GM12878 (cell line): Measurements from ENCODE around the gene EDC3. TPM values are rescaled to one million over a fixed set of nuclear protein-coding genes. Genes with fewer than 3 reads are reported as not detected.

Experiments used
- ATAC-seq: fragments of 200-7000 bp; cut with Tn5 transposase; 3 replicates; pipeline ENCODE4 v1.9.1; 2020; ENCODE audit warnings: mild to moderate bottlenecking, moderate library complexity
- BruUV-seq: library from RNA; stranded (reverse); fragments of 400-500 nt; replicated peaks from 2 replicates; lab custom pipeline; 2021; lab: Mats Ljungman, UMichigan
- CTCF ChIA-PET: fragments of 300-600 bp; sonication (Branson Sonifier 250); formaldehyde crosslinking; extraction: SDS; loops from one replicate; lab custom pipeline; 2021; ENCODE audit warnings: inconsistent platforms; lab: Yijun Ruan, JAX
- POLR2A ChIA-PET: fragments of 350-600 bp; formaldehyde crosslinking; extraction: SDS; loops from one replicate; lab custom pipeline; 2021; ENCODE audit warnings: inconsistent platforms; lab: Charles Lee
- RAD21 ChIA-PET: fragments of 300-600 bp; sonication (Branson Sonifier 250); formaldehyde crosslinking; loops from one replicate; lab custom pipeline; 2023; ENCODE audit warnings: antibody characterized with exemption; ENCODE audit not compliant: unreplicated experiment; lab: Charles Lee
- SMC1A ChIA-PET: fragments of 300-600 bp; sonication (Branson Sonifier 250); formaldehyde crosslinking; loops from one replicate; lab custom pipeline; 2023; ENCODE audit not compliant: unreplicated experiment, uncharacterized antibody; lab: Charles Lee
- DNase-seq: peaks from one replicate; pipeline ENCODE4 v3.0.0-alpha.2; 2011; ENCODE audit warnings: low read depth, low spot score
- FAIRE-seq: peaks from 3 replicates; lab custom pipeline; 2011; peaks lifted over from hg19 to GRCh38; lab: Jason Lieb, UNC
- H2AFZ ChIP-seq: 2 replicates; pipeline ENCODE4 v1.6.0; 2011; ENCODE audit warnings: low read depth, low read length, control low read depth; ENCODE audit not compliant: control insufficient read depth
- H3K27ac ChIP-seq: 2 replicates; pipeline ENCODE4 v1.5.1; 2011; ENCODE audit warnings: control low read depth; ENCODE audit not compliant: control insufficient read depth, insufficient read depth
- H3K27me3 ChIP-seq, 2 experiments: replicated peaks in 1 of 2; 2 replicates each; pipeline versions ENCODE4 v1.6.0 to v1.6.1; 2011; ENCODE audit warnings: low read length in 1 of 2; ENCODE audit not compliant: control insufficient read depth in 2 of 2, insufficient read depth in 2 of 2
- H3K36me3 ChIP-seq, 2 experiments: 2 replicates each; pipeline ENCODE4 v1.5.1; 2011; ENCODE audit warnings: low read length in 1 of 2; ENCODE audit not compliant: control insufficient read depth in 2 of 2, insufficient read depth in 2 of 2
- H3K4me1 ChIP-seq: 2 replicates; pipeline ENCODE4 v1.6.1; 2011; ENCODE audit warnings: mild to moderate bottlenecking, low read length, moderate library complexity, mixed read lengths; ENCODE audit not compliant: control insufficient read depth, insufficient read depth
- H3K4me2 ChIP-seq: 2 replicates; pipeline ENCODE4 v1.6.0; 2011; ENCODE audit warnings: control low read depth; ENCODE audit not compliant: control insufficient read depth, insufficient read depth
- H3K4me3 ChIP-seq: fragments of 200-600 bp; sonication (generic); 2 replicates; pipeline ENCODE4 v1.5.1; 2016
- H3K79me2 ChIP-seq: 2 replicates; pipeline ENCODE4 v1.6.0; 2011; ENCODE audit warnings: low read length; ENCODE audit not compliant: control insufficient read depth, insufficient read depth
- H3K9ac ChIP-seq: 2 replicates; pipeline ENCODE4 v1.8.0; 2011; ENCODE audit warnings: low read length, control low read depth, mixed read lengths; ENCODE audit not compliant: control insufficient read depth, insufficient read depth
- H3K9me3 ChIP-seq: replicated peaks from 3 replicates; pipeline ENCODE4 v1.5.1; 2011; ENCODE audit warnings: mild to moderate bottlenecking, low read length; ENCODE audit not compliant: control insufficient read depth, insufficient read depth
- H4K20me1 ChIP-seq: 2 replicates; pipeline ENCODE4 v1.6.0; 2011; ENCODE audit not compliant: control insufficient read depth, insufficient read depth
- KDM1A ChIP-seq: fragments of 200-600 bp; sonication (generic); IDR thresholded peaks from 2 replicates; pipeline ENCODE4 v1.6.1; 2016; ENCODE audit warnings: borderline replicate concordance
- MLLT1 ChIP-seq: fragments of 450-650 bp; IDR thresholded peaks from 2 replicates; pipeline ENCODE4 v1.6.1; 2016; ENCODE audit warnings: mild to moderate bottlenecking
- NFYA ChIP-seq: IDR thresholded peaks from 2 replicates; pipeline ENCODE4 v1.6.1; 2011; ENCODE audit warnings: low read depth, mild to moderate bottlenecking, low read length, improper control_type of control experiment, borderline replicate concordance
- ZBTB11 ChIP-seq: fragments of 450-650 bp; formaldehyde crosslinking; IDR thresholded peaks from 2 replicates; pipeline ENCODE4 v1.5.0; 2022; ENCODE audit warnings: mild to moderate bottlenecking, missing genetic modification characterization
- WGBS: methylation state at CpG from one replicate; pipeline ENCODE4 v1.1.6; 2016; ENCODE audit warnings: low lambda C conversion rate; ENCODE audit not compliant: insufficient replicate concordance, insufficient coverage; ENCODE audit errors: missing lambda C conversion rate; 5-methylcytosine and 5-hydroxymethylcytosine counted together
- in situ Hi-C: fragments of 300-500 bp; cut with MboI; formaldehyde crosslinking; loops from 9 replicates; pipeline ENCODE4 v1.14.3; 2018; ENCODE audit warnings: mixed read lengths
- intact Hi-C: fragments of 100-400 bp; cut with micrococcal nuclease; formaldehyde crosslinking; loops from one replicate; pipeline ENCODE4 v1.14.2; 2022; ENCODE audit not compliant: unreplicated experiment
- polyA plus RNA-seq, 11 experiments: library from polyadenylated mRNA; depleted of rRNA in 4 of 11; unstranded in 6 of 11; stranded (reverse) in 5 of 11; fragments of >200 nt; fragmentation: Nextera tagmentation in 4 of 11; fragmentation: Illumina TruSeq in 1 of 11; extraction: Ambion mirVana in 4 of 11; extraction: Trizol in 1 of 11; gene quantifications; 1 replicate in 1 of 11; 2 replicates in 10 of 11; pipeline versions ENCODE4 v1.2.1 to v1.2.3, GENCODE V29; 2011 to 2016; ENCODE audit warnings: inconsistent platforms in 2 of 11, missing spikeins in 2 of 11, low read depth in 1 of 11
- total RNA-seq, 4 experiments: library from RNA; depleted of rRNA in 3 of 4; stranded (reverse); fragments of >200 nt in 3 of 4; fragmentation: Illumina TruSeq in 1 of 4; extraction: Trizol in 1 of 4; gene quantifications; 2 replicates each; pipeline versions ENCODE4 v1.2.1 to v1.2.3, GENCODE V29; 2013 to 2021

EDC3 gene
- total and polyA plus RNA-seq, 10 of the 15 experiments (the other 5 are each of a cell fraction or from before 2014, with no cell fraction given) = 11.8 to 48.4 (median 35.3) TPM

- Histone ChIP-seq H3K79me2 (no peaks in the 10 kb centered on the region; the same call in none of the 2 replicates), H3K36me3 (peaks cover 68 to 77% of the 10 kb centered on the region in 2 experiments), H4K20me1 (peaks cover 5% of the 10 kb centered on the region), H3K27ac (peak overlapping the region; percentile 66), H3K4me2 (peak overlapping the region; percentile 35; the same call in 1 of the 2 replicates), H3K27me3 (no peaks in the 10 kb centered on the region), H3K4me1 (peaks cover 33% of the 10 kb centered on the region), H2AFZ (no peak overlapping the region), H3K9ac (no peak overlapping the region), H3K9me3 (no peaks in the 10 kb centered on the region), H3K4me3 (no peak overlapping the region)
- no peak for DNase-seq
- in situ Hi-C loops = no loop called here
- ChIA-PET CTCF (interaction anchor here (1.1 to 18.5 kb wide), 2 partner anchors 8 to 12 kb away, joined by 5 to 206 read pairs; partner anchors contain the start of gene CLK3), SMC1A (interaction anchor here (2.1 kb wide), 1 partner anchor 11 kb away, joined by 7 read pairs; no protein-coding TSS in a partner anchor), POLR2A (no interaction called here), RAD21 (interaction anchor here (0.9 to 1.5 kb wide), 3 partner anchors 141 to 143 kb away, joined by 3 read pairs; no protein-coding TSS in a partner anchor)
- TF ChIP-seq MLLT1 (no peak), NFYA (no peak), ZBTB11 (CRISPR knock-in tag) (no peak), KDM1A (no peak)
- no peak for FAIRE-seq
- no TSS peak for BruUV-seq
- 81% methylated on average over 5 of the region's 5 CpGs for WGBS
- intact Hi-C loops = no loop called here
- ATAC-seq = no peak
Observed at GRCh38 chr15:74627766-74628165, 68.1 kb downstream of the EDC3 start.
